SU-DHL-6 (cell line): ENCODE measurements around the gene SRPK3.

Experiments
- EZH2phosphoT487 ChIP-seq: fragments of 200-600 bp; sonication (generic), shearing (Covaris generic); conservative IDR thresholded peaks from 2 replicates; pipeline ENCODE4 v1.6.1; 2018; ENCODE audit warnings: mild to moderate bottlenecking, antibody characterized with exemption, low read length, moderate library complexity, mixed read lengths
- TF ChIP-seq, protein P1 (sequence below): fragments of 200-600 bp; sonication (generic); IDR thresholded peaks from one replicate; pipeline ENCODE4 v1.5.1; 2017; ENCODE audit warnings: antibody characterized with exemption, mild to moderate bottlenecking, low read length, moderate library complexity; ENCODE audit not compliant: insufficient read depth, poor library complexity, severe bottlenecking

DNA sequence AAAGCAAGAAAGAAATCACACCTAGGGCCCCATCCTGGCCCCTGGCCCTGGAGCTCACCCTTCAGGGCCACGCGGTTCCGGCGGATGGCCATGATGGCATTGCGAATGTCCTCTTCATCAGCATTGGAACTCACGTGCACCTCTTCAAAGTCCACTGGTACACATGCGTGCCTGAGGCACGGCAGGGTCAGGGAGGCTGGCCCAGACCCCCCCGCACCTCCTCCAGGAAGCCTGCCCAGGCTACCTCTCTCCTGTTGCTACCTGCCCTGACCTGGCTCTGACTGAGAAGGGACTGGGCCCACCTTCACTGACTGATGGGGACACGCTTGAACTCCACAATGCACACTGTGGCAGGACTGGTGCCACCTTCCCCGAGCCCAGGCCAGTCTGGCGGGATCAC, 8.8 kb downstream of the SRPK3 start:
- TF ChIP-seq, protein P1, sequence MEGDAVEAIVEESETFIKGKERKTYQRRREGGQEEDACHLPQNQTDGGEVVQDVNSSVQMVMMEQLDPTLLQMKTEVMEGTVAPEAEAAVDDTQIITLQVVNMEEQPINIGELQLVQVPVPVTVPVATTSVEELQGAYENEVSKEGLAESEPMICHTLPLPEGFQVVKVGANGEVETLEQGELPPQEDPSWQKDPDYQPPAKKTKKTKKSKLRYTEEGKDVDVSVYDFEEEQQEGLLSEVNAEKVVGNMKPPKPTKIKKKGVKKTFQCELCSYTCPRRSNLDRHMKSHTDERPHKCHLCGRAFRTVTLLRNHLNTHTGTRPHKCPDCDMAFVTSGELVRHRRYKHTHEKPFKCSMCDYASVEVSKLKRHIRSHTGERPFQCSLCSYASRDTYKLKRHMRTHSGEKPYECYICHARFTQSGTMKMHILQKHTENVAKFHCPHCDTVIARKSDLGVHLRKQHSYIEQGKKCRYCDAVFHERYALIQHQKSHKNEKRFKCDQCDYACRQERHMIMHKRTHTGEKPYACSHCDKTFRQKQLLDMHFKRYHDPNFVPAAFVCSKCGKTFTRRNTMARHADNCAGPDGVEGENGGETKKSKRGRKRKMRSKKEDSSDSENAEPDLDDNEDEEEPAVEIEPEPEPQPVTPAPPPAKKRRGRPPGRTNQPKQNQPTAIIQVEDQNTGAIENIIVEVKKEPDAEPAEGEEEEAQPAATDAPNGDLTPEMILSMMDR: no peak
- no peak for TF ChIP-seq EZH2phosphoT487
